PC-9 (cell line): Measurements from ENCODE around the gene FARP1. TPM values are rescaled to one million over a fixed set of nuclear protein-coding genes. Genes with fewer than 3 reads are reported as not detected.

Experiments used
- Bru-seq: library from RNA; stranded (reverse); fragments of 400-500 nt; gene quantifications from one replicate; lab custom pipeline; 2021; lab: Mats Ljungman, UMichigan
- BruChase-seq, 2 experiments: library from RNA; stranded (reverse); fragments of 400-500 nt; gene quantifications; one replicate each; lab custom pipeline; 2021; lab: Mats Ljungman, UMichigan
- BruUV-seq: library from RNA; stranded (reverse); fragments of 400-500 nt; replicated peaks from 2 replicates; lab custom pipeline; 2021; lab: Mats Ljungman, UMichigan
- CTCF ChIA-PET: fragments of 300-600 bp; sonication (Branson Sonifier 250); formaldehyde crosslinking; loops from one replicate; lab custom pipeline; 2022; ENCODE audit warnings: antibody characterized with exemption; lab: Charles Lee
- POLR2A ChIA-PET: fragments of 300-600 bp; sonication (Branson Sonifier 250); formaldehyde crosslinking; loops from one replicate; lab custom pipeline; 2022; ENCODE audit warnings: antibody characterized with exemption; ENCODE audit not compliant: unreplicated experiment; lab: Charles Lee
- DNase-seq, 2 experiments: peaks; one replicate each; pipeline versions ENCODE4 v3.0.0 to v3.0.0-alpha.2; 2015 to 2022; ENCODE audit warnings: mixed read lengths in 1 of 2
- H2AFZ ChIP-seq: fragments of 200-600 bp; sonication (generic); 2 replicates; pipeline ENCODE4 v1.8.1; 2017; ENCODE audit warnings: antibody characterized with exemption
- H3F3A ChIP-seq: fragments of 200-600 bp; sonication (generic); 2 replicates; pipeline ENCODE4 v1.8.1; 2017; ENCODE audit warnings: antibody characterized with exemption, mild to moderate bottlenecking, low read depth; ENCODE audit not compliant: insufficient read depth
- H3K27ac ChIP-seq: fragments of 200-600 bp; sonication (generic); 2 replicates; pipeline ENCODE4 v1.6.1; 2016; ENCODE audit warnings: mixed run types
- H3K27me3 ChIP-seq: fragments of 200-600 bp; sonication (generic); 2 replicates; pipeline ENCODE4 v1.6.1; 2016; ENCODE audit warnings: low read depth, mixed run types; ENCODE audit not compliant: insufficient read depth
- H3K36me3 ChIP-seq: fragments of 200-600 bp; sonication (generic); 2 replicates; pipeline ENCODE4 v1.6.1; 2016; ENCODE audit warnings: low read depth, mixed run types
- H3K4me1 ChIP-seq: fragments of 200-600 bp; sonication (generic); replicated peaks from 2 replicates; pipeline ENCODE4 v1.6.1; 2016; ENCODE audit warnings: mixed run types; ENCODE audit not compliant: insufficient read depth
- H3K4me2 ChIP-seq: fragments of 200-600 bp; sonication (generic); 2 replicates; pipeline ENCODE4 v1.6.1; 2017; ENCODE audit warnings: mixed run types
- H3K4me3 ChIP-seq: fragments of 200-600 bp; sonication (generic); 2 replicates; pipeline ENCODE4 v1.6.1; 2016; ENCODE audit warnings: mixed run types
- H3K79me2 ChIP-seq: fragments of 200-600 bp; sonication (generic); 2 replicates; pipeline ENCODE4 v1.6.1; 2017; ENCODE audit warnings: low read depth, mixed run types
- H3K9me2 ChIP-seq: fragments of 200-600 bp; sonication (generic); 2 replicates; pipeline ENCODE4 v1.8.1; 2017; ENCODE audit warnings: mild to moderate bottlenecking; ENCODE audit not compliant: insufficient read depth
- H3K9me3 ChIP-seq: fragments of 200-600 bp; sonication (generic); 2 replicates; pipeline ENCODE4 v1.8.1; 2016; ENCODE audit warnings: low read depth; ENCODE audit not compliant: insufficient read depth
- H4K20me1 ChIP-seq: fragments of 200-600 bp; sonication (generic); 2 replicates; pipeline ENCODE4 v1.8.1; 2017; ENCODE audit not compliant: insufficient read depth
- CTCF ChIP-seq: fragments of 200-600 bp; sonication (generic); conservative IDR thresholded peaks from 2 replicates; pipeline ENCODE4 v1.6.1; 2017; ENCODE audit warnings: mixed run types, antibody characterized with exemption, mild to moderate bottlenecking, moderate library complexity
- EZH2 ChIP-seq: fragments of 200-600 bp; sonication (generic); IDR thresholded peaks from 2 replicates; pipeline ENCODE4 v1.8.0; 2017; ENCODE audit warnings: antibody characterized with exemption, low read depth
- intact Hi-C: fragments of 100-400 bp; cut with micrococcal nuclease; formaldehyde crosslinking; loops from one replicate; pipeline ENCODE4 v1.10.0; 2022; ENCODE audit not compliant: unreplicated experiment
- long read RNA-seq: library from polyadenylated mRNA; stranded (forward); transcript quantifications from one replicate; pipeline ENCODE4 v2.0.0, GENCODE V29; 2022
- total RNA-seq: library from RNA; stranded (reverse); gene quantifications from 2 replicates; pipeline ENCODE4 v1.2.3, GENCODE V29; 2021

The FARP1 gene
- total RNA-seq (40.1 and 62.1 TPM in 2 replicates), Bru-seq, nascent RNA (percentile 65 among the genes with signal in this experiment), BruChase-seq, experiment 1, labeled RNA remaining after a 2-hour chase (percentile 59 among the genes with signal in this experiment), BruChase-seq, experiment 2, labeled RNA remaining after a 6-hour chase (percentile 58 among the genes with signal in this experiment)
- long read RNA-seq, full-length matches to known transcripts: 17 of 39 reads
- long read RNA-seq, partial matches to known transcripts: 14 of 39 reads
- long read RNA-seq, other reads (novel, unspliced or antisense): 8 of 39 reads

DNA sequence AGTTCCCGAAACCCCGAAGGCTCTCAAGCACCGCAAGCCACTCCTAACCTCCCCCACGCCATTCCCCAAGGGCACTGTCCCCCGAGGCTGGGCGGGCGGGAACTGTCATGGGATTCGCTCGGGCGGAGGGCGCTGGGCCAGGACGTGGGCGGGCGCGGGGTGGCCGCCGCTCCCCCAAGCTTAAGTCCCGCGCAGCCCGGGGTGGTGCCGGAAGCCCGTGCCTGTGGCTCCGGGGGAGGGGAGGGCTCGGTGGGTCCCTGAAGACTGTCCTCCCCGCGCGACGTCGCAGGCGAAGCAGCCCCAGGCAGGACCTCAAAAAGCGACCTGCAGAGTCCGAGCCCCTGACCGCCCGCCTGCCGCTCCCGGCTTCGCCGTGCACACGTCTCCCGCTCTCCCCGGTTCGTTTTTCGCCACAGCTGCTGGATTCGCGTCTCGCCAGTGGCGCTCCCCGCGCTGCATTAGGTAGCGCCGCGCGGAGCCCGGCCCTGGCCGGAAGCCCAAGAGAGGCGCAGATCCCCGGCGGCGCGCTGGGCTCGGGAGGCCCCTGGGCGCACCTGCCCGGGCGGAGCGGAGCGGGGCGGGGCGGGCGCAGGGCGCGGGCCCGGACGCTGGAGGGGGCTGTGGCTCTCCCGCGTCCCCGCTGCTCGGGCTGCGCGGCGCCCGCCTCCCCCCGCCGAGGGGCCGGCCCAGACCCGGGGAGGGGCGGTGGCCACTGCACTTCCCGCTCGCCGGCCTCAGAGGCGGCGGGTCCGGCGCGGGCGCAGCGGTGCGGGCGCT lies at the start of gene FARP1:
Gene FARP1, plus strand, starts transcription at position 715 of the 777 bp plus-strand sequence. CDS start 70,149 bp downstream, outside the sequence.
- POLR2A ChIA-PET: no interaction called here
- no peaks in the 10 kb centered on the region for H3K27me3 ChIP-seq
- TF ChIP-seq EZH2 (no peak), CTCF (no peak)
- H3F3A ChIP-seq: peaks cover 12% of the 10 kb centered on the region; the same call in 1 of the 2 replicates
- intact Hi-C loops: loop anchor here (1.0 to 5.0 kb wide), 5 partner anchors 72 to 530 kb away; no protein-coding TSS in a partner anchor
- peaks cover 4% of the 10 kb centered on the region for H4K20me1 ChIP-seq
- no TSS peak for BruUV-seq
- H2AFZ ChIP-seq: peak within 1 kb of the TSS; percentile 83
- H3K79me2 ChIP-seq: peaks cover 38% of the 10 kb centered on the region
- DNase-seq: peak; percentile 65 to 91
- H3K36me3 ChIP-seq: no peaks in the 10 kb centered on the region
- no peak within 1 kb of the TSS for H3K27ac ChIP-seq
- peak within 1 kb of the TSS; percentile 89 for H3K4me2 ChIP-seq
- H3K4me3 ChIP-seq: peak within 1 kb of the TSS; percentile 80
- peaks cover 20% of the 10 kb centered on the region for H3K4me1 ChIP-seq
- no peaks in the 10 kb centered on the region for H3K9me3 ChIP-seq
- CTCF ChIA-PET: no interaction called here
- H3K9me2 ChIP-seq: no peaks in the 10 kb centered on the region

- POLR2A ChIA-PET: no interaction called here
- no peak overlapping the region for H3K27ac ChIP-seq
- H3K9me3 ChIP-seq: no peaks in the 10 kb centered on the region
- no peak for DNase-seq
- no TSS peak for BruUV-seq
- no peak overlapping the region for H2AFZ ChIP-seq
- H3F3A ChIP-seq: no peaks in the 10 kb centered on the region
- no peaks in the 10 kb centered on the region for H3K4me1 ChIP-seq
- no peak for TF ChIP-seq EZH2
- TF ChIP-seq CTCF: no peak
- intact Hi-C loops: no loop called here
- no peak overlapping the region for H3K4me3 ChIP-seq
- H3K36me3 ChIP-seq: no peaks in the 10 kb centered on the region
- no peaks in the 10 kb centered on the region for H3K9me2 ChIP-seq
- CTCF ChIA-PET: no interaction called here
- no peaks in the 10 kb centered on the region for H4K20me1 ChIP-seq
- no peaks in the 10 kb centered on the region for H3K27me3 ChIP-seq
- H3K4me2 ChIP-seq: no peak overlapping the region
- no peaks in the 10 kb centered on the region for H3K79me2 ChIP-seq
These were observed 48.1 kb upstream of the FARP1 start for GRCh38 chr13:98094678-98095266.

GRCh38 chr13:98096059-98096458 lies 46.8 kb upstream of the FARP1 start:
- ChIA-PET POLR2A (no interaction called here), CTCF (no interaction called here)
- H3K4me2 ChIP-seq: no peak overlapping the region
- no peaks in the 10 kb centered on the region for H3K4me1 ChIP-seq
- TF ChIP-seq EZH2 (no peak), CTCF (no peak)
- no peak overlapping the region for H3K4me3 ChIP-seq
- H3F3A ChIP-seq: no peaks in the 10 kb centered on the region
- no peaks in the 10 kb centered on the region for H3K9me3 ChIP-seq
- DNase-seq: no peak
- intact Hi-C loops: no loop called here
- H4K20me1 ChIP-seq: no peaks in the 10 kb centered on the region
- H2AFZ ChIP-seq: no peak overlapping the region
- BruUV-seq: no TSS peak
- H3K9me2 ChIP-seq: no peaks in the 10 kb centered on the region
- H3K79me2 ChIP-seq: no peaks in the 10 kb centered on the region
- H3K27ac ChIP-seq: no peak overlapping the region
- H3K27me3 ChIP-seq: no peaks in the 10 kb centered on the region
- no peaks in the 10 kb centered on the region for H3K36me3 ChIP-seq
